Hepatocyte (in vitro differentiated cells): ENCODE data around the gene FXYD6. TPM values are rescaled to one million over a fixed set of nuclear protein-coding genes. Genes with fewer than 3 reads are reported as not detected.

Experiments
- DNase-seq: peaks from one replicate; pipeline ENCODE4 v3.0.0-alpha.2; 2016; ENCODE audit warnings: low spot score
- H2AFZ ChIP-seq: fragments of 200-600 bp; sonication (generic); 2 replicates; pipeline ENCODE4 v1.6.0; 2016; ENCODE audit warnings: antibody characterized with exemption, mild to moderate bottlenecking
- H3K27ac ChIP-seq: fragments of 200-600 bp; sonication (generic); 2 replicates; pipeline ENCODE4 v1.5.1; 2016; ENCODE audit warnings: mild to moderate bottlenecking
- H3K27me3 ChIP-seq: fragments of 200-600 bp; sonication (generic); 2 replicates; pipeline ENCODE4 v1.6.1; 2016
- H3K36me3 ChIP-seq: fragments of 200-600 bp; sonication (generic); replicated peaks from 2 replicates; pipeline ENCODE4 v1.5.1; 2016; ENCODE audit warnings: low read depth; ENCODE audit not compliant: insufficient read depth
- H3K4me1 ChIP-seq: fragments of 200-600 bp; sonication (generic); 2 replicates; pipeline ENCODE4 v1.5.1; 2016; ENCODE audit warnings: mild to moderate bottlenecking, moderate library complexity; ENCODE audit not compliant: insufficient read depth
- H3K4me2 ChIP-seq: fragments of 200-600 bp; sonication (generic); 2 replicates; pipeline ENCODE4 v1.6.0; 2016
- H3K4me3 ChIP-seq: fragments of 200-600 bp; sonication (generic); 2 replicates; pipeline ENCODE4 v1.5.1; 2016; ENCODE audit warnings: mild to moderate bottlenecking
- H3K79me2 ChIP-seq: fragments of 200-600 bp; sonication (generic); 2 replicates; pipeline ENCODE4 v1.6.0; 2017; ENCODE audit warnings: mild to moderate bottlenecking
- H3K9me2 ChIP-seq: fragments of 200-600 bp; sonication (generic); replicated peaks from 2 replicates; pipeline ENCODE4 v1.6.0; 2017; ENCODE audit warnings: mild to moderate bottlenecking; ENCODE audit not compliant: insufficient read depth
- H3K9me3 ChIP-seq: fragments of 200-600 bp; sonication (generic); 2 replicates; pipeline ENCODE4 v1.5.1; 2016; ENCODE audit warnings: low read depth, mild to moderate bottlenecking
- H4K20me1 ChIP-seq: fragments of 200-600 bp; sonication (generic); 2 replicates; pipeline ENCODE4 v1.6.0; 2016; ENCODE audit warnings: mild to moderate bottlenecking; ENCODE audit not compliant: insufficient read depth, poor library complexity, severe bottlenecking
- EZH2 ChIP-seq: fragments of 200-600 bp; sonication (generic); IDR thresholded peaks from 2 replicates; pipeline ENCODE4 v1.6.1; 2016; ENCODE audit warnings: antibody characterized with exemption, mild to moderate bottlenecking, borderline replicate concordance
- EZH2phosphoT487 ChIP-seq: fragments of 200-600 bp; sonication (generic); IDR thresholded peaks from one replicate; pipeline ENCODE4 v1.6.1; 2018; ENCODE audit warnings: antibody characterized with exemption, mild to moderate bottlenecking, low read depth, moderate library complexity; ENCODE audit not compliant: unreplicated experiment, severe bottlenecking
- WGBS: methylation state at CpG from one replicate; pipeline ENCODE4 v1.1.6; 2016; ENCODE audit warnings: low lambda C conversion rate; ENCODE audit errors: missing lambda C conversion rate; 5-methylcytosine and 5-hydroxymethylcytosine counted together
- polyA plus RNA-seq: library from polyadenylated mRNA; unstranded; fragments of >200 nt; fragmentation: Nextera tagmentation; extraction: Ambion mirVana; gene quantifications from 2 replicates; pipeline ENCODE4 v1.2.1, GENCODE V29; 2016
- total RNA-seq: library from RNA; depleted of rRNA; stranded (reverse); fragments of >200 nt; gene quantifications from 2 replicates; pipeline ENCODE4 v1.2.3, GENCODE V29; 2014
- TF ChIP-seq, protein P1 (sequence below): fragments of 200-600 bp; sonication (generic); IDR thresholded peaks from 2 replicates; pipeline ENCODE4 v1.5.1; 2016; ENCODE audit warnings: antibody characterized with exemption, mild to moderate bottlenecking; ENCODE audit not compliant: poor library complexity

FXYD6 gene
- total and polyA plus RNA-seq, 2 experiments from 2014 or later = 28.3 to 56.9 TPM

DNA sequence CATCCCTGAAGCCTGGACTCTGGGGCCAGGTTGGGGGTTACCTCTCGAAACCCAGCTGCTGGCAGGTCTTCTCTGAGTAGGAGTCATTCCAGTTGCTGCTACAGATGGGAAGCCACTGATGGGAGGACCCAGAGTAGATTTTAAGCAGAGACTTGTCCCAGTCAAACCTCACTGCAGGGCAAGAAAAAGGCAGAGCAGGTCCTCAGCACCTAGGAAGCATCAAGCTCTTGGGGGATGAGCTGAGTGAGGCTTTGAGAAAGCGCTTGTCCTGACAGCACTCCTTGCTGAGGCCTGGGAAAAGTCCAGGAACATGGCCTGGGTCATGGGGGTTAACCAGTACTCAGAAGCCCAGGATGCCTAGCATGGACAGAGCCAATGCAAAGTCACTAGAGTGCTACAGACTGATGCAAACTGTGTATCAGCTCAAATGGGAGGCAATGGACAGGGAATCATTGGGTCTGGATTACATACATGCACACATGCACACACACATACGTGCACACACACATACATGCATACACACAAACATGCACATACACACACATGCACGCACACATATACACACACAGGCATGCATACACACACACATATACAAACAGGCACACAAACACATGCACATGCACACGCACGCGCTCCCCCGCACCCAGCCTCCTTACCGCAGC, 37.4 kb upstream of the FXYD6 start:
- no peak for TF ChIP-seq EZH2
- no peak for TF ChIP-seq EZH2phosphoT487
- TF ChIP-seq, protein P1, sequence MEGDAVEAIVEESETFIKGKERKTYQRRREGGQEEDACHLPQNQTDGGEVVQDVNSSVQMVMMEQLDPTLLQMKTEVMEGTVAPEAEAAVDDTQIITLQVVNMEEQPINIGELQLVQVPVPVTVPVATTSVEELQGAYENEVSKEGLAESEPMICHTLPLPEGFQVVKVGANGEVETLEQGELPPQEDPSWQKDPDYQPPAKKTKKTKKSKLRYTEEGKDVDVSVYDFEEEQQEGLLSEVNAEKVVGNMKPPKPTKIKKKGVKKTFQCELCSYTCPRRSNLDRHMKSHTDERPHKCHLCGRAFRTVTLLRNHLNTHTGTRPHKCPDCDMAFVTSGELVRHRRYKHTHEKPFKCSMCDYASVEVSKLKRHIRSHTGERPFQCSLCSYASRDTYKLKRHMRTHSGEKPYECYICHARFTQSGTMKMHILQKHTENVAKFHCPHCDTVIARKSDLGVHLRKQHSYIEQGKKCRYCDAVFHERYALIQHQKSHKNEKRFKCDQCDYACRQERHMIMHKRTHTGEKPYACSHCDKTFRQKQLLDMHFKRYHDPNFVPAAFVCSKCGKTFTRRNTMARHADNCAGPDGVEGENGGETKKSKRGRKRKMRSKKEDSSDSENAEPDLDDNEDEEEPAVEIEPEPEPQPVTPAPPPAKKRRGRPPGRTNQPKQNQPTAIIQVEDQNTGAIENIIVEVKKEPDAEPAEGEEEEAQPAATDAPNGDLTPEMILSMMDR = no peak
- no peak for DNase-seq
- WGBS = 97% methylated on average over 9 of the region's 9 CpGs
- Histone ChIP-seq H3K9me2 (no peaks in the 10 kb centered on the region), H2AFZ (no peak overlapping the region), H4K20me1 (no peaks in the 10 kb centered on the region), H3K4me2 (no peak overlapping the region), H3K27me3 (no peaks in the 10 kb centered on the region), H3K4me3 (no peak overlapping the region), H3K27ac (no peak overlapping the region), H3K4me1 (peaks cover 16% of the 10 kb centered on the region), H3K79me2 (no peaks in the 10 kb centered on the region), H3K9me3 (no peaks in the 10 kb centered on the region), H3K36me3 (no peaks in the 10 kb centered on the region)

- no peak overlapping the region for H3K4me3 ChIP-seq
- no peaks in the 10 kb centered on the region for H3K9me3 ChIP-seq
- no peaks in the 10 kb centered on the region for H3K36me3 ChIP-seq
- H3K4me2 ChIP-seq = no peak overlapping the region
- no peaks in the 10 kb centered on the region for H3K9me2 ChIP-seq
- no peak overlapping the region for H3K27ac ChIP-seq
- no peak for DNase-seq
- TF ChIP-seq EZH2phosphoT487 (no peak), EZH2 (no peak)
- TF ChIP-seq, protein P1 = no peak
- no peaks in the 10 kb centered on the region for H4K20me1 ChIP-seq
- H3K79me2 ChIP-seq = no peaks in the 10 kb centered on the region
- H2AFZ ChIP-seq = no peak overlapping the region
- WGBS = 96% methylated on average over 7 of the region's 7 CpGs
- peaks cover 27% of the 10 kb centered on the region for H3K4me1 ChIP-seq
- H3K27me3 ChIP-seq = no peaks in the 10 kb centered on the region
These were observed 36.0 kb upstream of the FXYD6 start for GRCh38 chr11:117912497-117912896.

DNA sequence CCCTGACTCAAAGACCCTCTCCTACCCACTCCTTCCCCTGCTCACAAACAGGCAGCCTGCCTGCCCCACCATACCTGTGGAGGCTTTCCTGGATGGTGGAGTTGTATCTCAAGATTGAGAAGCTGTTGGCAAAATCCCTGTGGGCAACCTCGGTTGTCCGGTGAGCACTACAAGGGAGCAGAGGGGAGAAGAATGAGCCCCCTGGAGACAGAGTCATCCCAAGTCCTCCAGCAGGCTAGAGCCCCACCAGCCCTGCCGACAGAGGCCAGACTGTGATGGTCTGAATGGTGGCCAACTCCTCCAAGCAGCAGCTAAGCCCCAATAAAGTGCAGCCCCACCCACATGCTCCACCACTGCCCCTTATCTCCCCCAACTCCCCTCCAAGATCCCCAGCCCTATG, 35.2 kb upstream of the FXYD6 start:
- no peak for DNase-seq
- Histone ChIP-seq H3K36me3 (no peaks in the 10 kb centered on the region), H3K4me1 (peaks cover 28% of the 10 kb centered on the region), H4K20me1 (no peaks in the 10 kb centered on the region), H2AFZ (no peak overlapping the region), H3K4me2 (no peak overlapping the region), H3K79me2 (no peaks in the 10 kb centered on the region), H3K27me3 (no peaks in the 10 kb centered on the region), H3K9me3 (no peaks in the 10 kb centered on the region), H3K27ac (no peak overlapping the region), H3K4me3 (no peak overlapping the region), H3K9me2 (no peaks in the 10 kb centered on the region)
- 89% methylated on average over 3 of the region's 3 CpGs for WGBS
- TF ChIP-seq, protein P1 = no peak
- TF ChIP-seq EZH2phosphoT487 (no peak), EZH2 (no peak)
